ES-I3 (cell line): ENCODE measurements around the gene PDE3A.
"Not testable (repeated sequence)": the region's sequence is repeated elsewhere in the genome, so short reads cannot be mapped to it uniquely, and the experiment has no call there.

Experiments used
- H3K36me3 ChIP-seq: 2 replicates; pipeline ENCODE4 v1.6.1; 2013; ENCODE audit warnings: mild to moderate bottlenecking, low read length, control low read depth, moderate library complexity; ENCODE audit not compliant: insufficient read depth
- H3K4me1 ChIP-seq: 2 replicates; pipeline ENCODE4 v1.6.1; 2013; ENCODE audit warnings: mild to moderate bottlenecking, control low read depth, low read length; ENCODE audit not compliant: insufficient read depth
- H3K9ac ChIP-seq: 2 replicates; pipeline ENCODE4 v1.6.1; 2013; ENCODE audit warnings: low read depth, mild to moderate bottlenecking, low read length, moderate library complexity
- H3K9me3 ChIP-seq: 2 replicates; pipeline ENCODE4 v1.6.1; 2013; ENCODE audit warnings: mild to moderate bottlenecking, low read length, moderate library complexity; ENCODE audit not compliant: control insufficient read depth, insufficient read depth

Gene PDE3A

GRCh38 chr12:20520532-20520931 lies 152.2 kb downstream of the PDE3A start:
- no peak overlapping the region for H3K9ac ChIP-seq
- H3K4me1 ChIP-seq, result peaks cover 10% of the 10 kb centered on the region; the same call in 1 of the 2 replicates
- no peaks in the 10 kb centered on the region; the same call in 1 of the 2 replicates for H3K9me3 ChIP-seq
- no peaks in the 10 kb centered on the region for H3K36me3 ChIP-seq

GRCh38 chr12:20523658-20524057 lies 155.3 kb downstream of the PDE3A start:
- Histone ChIP-seq H3K36me3 (no peaks in the 10 kb centered on the region), H3K9ac (no peak overlapping the region), H3K9me3 (no peaks in the 10 kb centered on the region; the same call in 1 of the 2 replicates), H3K4me1 (peaks cover 20% of the 10 kb centered on the region; the same call in 1 of the 2 replicates)

- Histone ChIP-seq H3K9me3 (no peaks in the 10 kb centered on the region; the same call in 1 of the 2 replicates), H3K36me3 (no peaks in the 10 kb centered on the region), H3K9ac (no peak overlapping the region), H3K4me1 (peaks cover 20% of the 10 kb centered on the region; the same call in 1 of the 2 replicates)
These were observed 155.8 kb downstream of the PDE3A start for GRCh38 chr12:20524113-20524512.

GRCh38 chr12:20525064-20525610 lies 156.8 kb downstream of the PDE3A start:
- H3K36me3 ChIP-seq, result no peaks in the 10 kb centered on the region
- no peak overlapping the region for H3K9ac ChIP-seq
- peaks cover 20% of the 10 kb centered on the region; the same call in 1 of the 2 replicates for H3K4me1 ChIP-seq
- H3K9me3 ChIP-seq, result no peaks in the 10 kb centered on the region; the same call in 1 of the 2 replicates

GRCh38 chr12:20527417-20528163 lies 159.3 kb downstream of the PDE3A start:
- H3K9me3 ChIP-seq, result no peaks in the 10 kb centered on the region
- peaks cover 20% of the 10 kb centered on the region; the same call in 1 of the 2 replicates for H3K4me1 ChIP-seq
- H3K36me3 ChIP-seq, result no peaks in the 10 kb centered on the region
- H3K9ac ChIP-seq, result no peak overlapping the region

- H3K9me3 ChIP-seq, result no peaks in the 10 kb centered on the region
- H3K4me1 ChIP-seq, result peaks cover 17% of the 10 kb centered on the region; the same call in 1 of the 2 replicates
- no peaks in the 10 kb centered on the region for H3K36me3 ChIP-seq
- no peak overlapping the region for H3K9ac ChIP-seq
These were observed 159.9 kb downstream of the PDE3A start for GRCh38 chr12:20528208-20528607.

GRCh38 chr12:20546267-20546666 lies 177.9 kb downstream of the PDE3A start:
- no peaks in the 10 kb centered on the region for H3K9me3 ChIP-seq
- no peaks in the 10 kb centered on the region for H3K4me1 ChIP-seq
- no peaks in the 10 kb centered on the region for H3K36me3 ChIP-seq
- H3K9ac ChIP-seq, result no peak overlapping the region

GRCh38 chr12:20547816-20548575 lies 179.7 kb downstream of the PDE3A start:
- H3K9me3 ChIP-seq, result no peaks in the 10 kb centered on the region
- no peaks in the 10 kb centered on the region for H3K36me3 ChIP-seq
- H3K9ac ChIP-seq, result no peak overlapping the region
- H3K4me1 ChIP-seq, result no peaks in the 10 kb centered on the region

- no peaks in the 10 kb centered on the region for H3K9me3 ChIP-seq
- no peaks in the 10 kb centered on the region for H3K36me3 ChIP-seq
- no peak overlapping the region for H3K9ac ChIP-seq
- H3K4me1 ChIP-seq, result no peaks in the 10 kb centered on the region
These were observed 180.3 kb downstream of the PDE3A start for GRCh38 chr12:20548611-20549010.

- Histone ChIP-seq H3K4me1 (no peaks in the 10 kb centered on the region), H3K9me3 (no peaks in the 10 kb centered on the region), H3K9ac (no peak overlapping the region), H3K36me3 (no peaks in the 10 kb centered on the region)
These were observed 180.9 kb downstream of the PDE3A start for GRCh38 chr12:20549108-20549719.

- H3K9ac ChIP-seq, H3K36me3 ChIP-seq, H3K4me1 ChIP-seq, H3K9me3 ChIP-seq: not testable (repeated sequence)
These were observed 183.6 kb downstream of the PDE3A start for GRCh38 chr12:20551742-20552442.

GRCh38 chr12:20552586-20552985 lies 184.2 kb downstream of the PDE3A start:
- not testable (repeated sequence) for H3K9ac ChIP-seq, H3K9me3 ChIP-seq, H3K36me3 ChIP-seq, H3K4me1 ChIP-seq

- Histone ChIP-seq H3K9ac (no peak overlapping the region), H3K9me3 (no peaks in the 10 kb centered on the region), H3K4me1 (no peaks in the 10 kb centered on the region), H3K36me3 (no peaks in the 10 kb centered on the region)
These were observed 186.7 kb downstream of the PDE3A start for GRCh38 chr12:20555015-20555414.

- no peak overlapping the region for H3K9ac ChIP-seq
- no peaks in the 10 kb centered on the region for H3K9me3 ChIP-seq
- H3K4me1 ChIP-seq, result no peaks in the 10 kb centered on the region
- H3K36me3 ChIP-seq, result no peaks in the 10 kb centered on the region
These were observed 187.4 kb downstream of the PDE3A start for GRCh38 chr12:20555771-20556170.
